Astrocyte (in vitro differentiated cells and primary cell): ENCODE measurements around the gene LPGAT1.

ENCODE experiments used
- EZH2 ChIP-seq: IDR thresholded peaks from 2 replicates; pipeline ENCODE4 v1.6.1; 2012; ENCODE audit warnings: mild to moderate bottlenecking, low read length, inconsistent platforms; ENCODE audit not compliant: insufficient read depth
- TF ChIP-seq, protein P1 (sequence below): IDR thresholded peaks from 2 replicates; pipeline ENCODE4 v1.5.1; 2011; ENCODE audit warnings: low read depth, mild to moderate bottlenecking, inconsistent platforms, low read length, moderate library complexity; ENCODE audit not compliant: insufficient read depth

DNA sequence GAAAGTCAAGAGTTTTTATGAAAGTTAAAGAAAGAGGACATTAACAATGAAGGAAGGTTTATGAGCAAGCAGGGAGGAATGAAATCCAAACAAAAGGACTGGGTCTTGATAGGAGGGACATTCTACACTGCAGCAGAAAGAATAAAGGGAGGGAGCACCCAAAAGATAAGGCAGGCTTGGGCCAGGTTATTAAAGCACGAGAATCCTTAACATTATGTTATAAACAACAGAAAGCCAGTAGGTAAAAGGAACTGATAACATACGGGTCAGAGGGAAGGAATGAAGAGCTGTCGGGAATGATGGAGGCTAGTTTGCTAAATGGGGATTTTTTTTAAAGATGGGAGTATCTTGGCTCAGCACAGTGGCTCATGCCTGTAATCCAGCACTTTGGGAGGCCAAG, 19.4 kb downstream of the LPGAT1 start:
- TF ChIP-seq, protein P1, sequence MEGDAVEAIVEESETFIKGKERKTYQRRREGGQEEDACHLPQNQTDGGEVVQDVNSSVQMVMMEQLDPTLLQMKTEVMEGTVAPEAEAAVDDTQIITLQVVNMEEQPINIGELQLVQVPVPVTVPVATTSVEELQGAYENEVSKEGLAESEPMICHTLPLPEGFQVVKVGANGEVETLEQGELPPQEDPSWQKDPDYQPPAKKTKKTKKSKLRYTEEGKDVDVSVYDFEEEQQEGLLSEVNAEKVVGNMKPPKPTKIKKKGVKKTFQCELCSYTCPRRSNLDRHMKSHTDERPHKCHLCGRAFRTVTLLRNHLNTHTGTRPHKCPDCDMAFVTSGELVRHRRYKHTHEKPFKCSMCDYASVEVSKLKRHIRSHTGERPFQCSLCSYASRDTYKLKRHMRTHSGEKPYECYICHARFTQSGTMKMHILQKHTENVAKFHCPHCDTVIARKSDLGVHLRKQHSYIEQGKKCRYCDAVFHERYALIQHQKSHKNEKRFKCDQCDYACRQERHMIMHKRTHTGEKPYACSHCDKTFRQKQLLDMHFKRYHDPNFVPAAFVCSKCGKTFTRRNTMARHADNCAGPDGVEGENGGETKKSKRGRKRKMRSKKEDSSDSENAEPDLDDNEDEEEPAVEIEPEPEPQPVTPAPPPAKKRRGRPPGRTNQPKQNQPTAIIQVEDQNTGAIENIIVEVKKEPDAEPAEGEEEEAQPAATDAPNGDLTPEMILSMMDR = no peak
- no peak for TF ChIP-seq EZH2
